HL-60 (cell line): ENCODE data around the gene CCDC57.
A peak's percentile ranks its signal among the peaks of the same experiment; 100 is the strongest.

Source experiments
- DNase-seq, 2 experiments: peaks; one replicate each; pipeline ENCODE4 v3.0.0-alpha.2; 2010 to 2020; ENCODE audit warnings: low read depth in 1 of 2, low spot score in 1 of 2
- H3K27ac ChIP-seq: fragments of 250-450 bp; sonication (Bioruptor Pico); replicated peaks from 2 replicates; pipeline ENCODE4 v1.5.1; 2020; ENCODE audit warnings: mild to moderate bottlenecking, moderate library complexity
- H3K27me3 ChIP-seq: fragments of 250-450 bp; sonication (Bioruptor Pico); 2 replicates; pipeline ENCODE4 v1.5.1; 2021; ENCODE audit warnings: mild to moderate bottlenecking, moderate library complexity; ENCODE audit not compliant: insufficient read depth, poor library complexity, severe bottlenecking
- H3K4me3 ChIP-seq: replicated peaks from 2 replicates; pipeline ENCODE4 v1.5.1; 2011; ENCODE audit warnings: mild to moderate bottlenecking, control low read depth, low read length; ENCODE audit not compliant: insufficient read depth
- CTCF ChIP-seq: IDR thresholded peaks from one replicate; pipeline ENCODE4 v1.5.1; 2011; ENCODE audit warnings: low read length, control low read depth, inconsistent platforms; ENCODE audit not compliant: insufficient read depth
- GABPA ChIP-seq: IDR thresholded peaks from 2 replicates; pipeline ENCODE4 v1.6.1; 2012; ENCODE audit warnings: low read depth
- POLR2AphosphoS5 ChIP-seq: IDR thresholded peaks from 2 replicates; pipeline ENCODE4 v1.6.1; 2012; ENCODE audit warnings: low read depth
- REST ChIP-seq: IDR thresholded peaks from 2 replicates; pipeline ENCODE4 v1.6.1; 2012; ENCODE audit warnings: low read depth; ENCODE audit not compliant: insufficient replicate concordance
- SPI1 ChIP-seq: IDR thresholded peaks from 2 replicates; pipeline ENCODE4 v1.6.1; 2012; ENCODE audit warnings: low read depth, mild to moderate bottlenecking, borderline replicate concordance

CCDC57 gene

GRCh38 chr17:82217530-82218204 lies 5.0 kb upstream of the CCDC57 start:
- H3K4me3 ChIP-seq = no peak overlapping the region; the same call in 1 of the 2 replicates
- H3K27ac ChIP-seq = peak overlapping the region; percentile 97
- DNase-seq = peak; percentile 90 to 94
- no peaks in the 10 kb centered on the region for H3K27me3 ChIP-seq
- TF ChIP-seq GABPA (no peak), SPI1 (no peak), CTCF (no peak), POLR2AphosphoS5 (no peak; the same call in 1 of the 2 replicates), REST (no peak)

- Histone ChIP-seq H3K27me3 (no peaks in the 10 kb centered on the region), H3K4me3 (no peak overlapping the region; the same call in 1 of the 2 replicates), H3K27ac (peak overlapping the region; percentile 97)
- DNase-seq = no peak
- TF ChIP-seq REST (no peak), POLR2AphosphoS5 (no peak), SPI1 (no peak), CTCF (no peak), GABPA (no peak)
Observed at GRCh38 chr17:82217120-82217529, 4.5 kb upstream of the CCDC57 start.

GRCh38 chr17:82216301-82217119 lies 3.9 kb upstream of the CCDC57 start:
- peak; percentile 98 for DNase-seq
- H3K27me3 ChIP-seq = no peaks in the 10 kb centered on the region
- H3K27ac ChIP-seq = peak overlapping the region; percentile 97
- TF ChIP-seq REST = no peak
- TF ChIP-seq POLR2AphosphoS5 = peak; percentile 73
- TF ChIP-seq SPI1 = peak; percentile 98
- TF ChIP-seq CTCF = no peak
- H3K4me3 ChIP-seq = no peak overlapping the region
